ENCODE measurements around the gene CALN1.

DNA sequence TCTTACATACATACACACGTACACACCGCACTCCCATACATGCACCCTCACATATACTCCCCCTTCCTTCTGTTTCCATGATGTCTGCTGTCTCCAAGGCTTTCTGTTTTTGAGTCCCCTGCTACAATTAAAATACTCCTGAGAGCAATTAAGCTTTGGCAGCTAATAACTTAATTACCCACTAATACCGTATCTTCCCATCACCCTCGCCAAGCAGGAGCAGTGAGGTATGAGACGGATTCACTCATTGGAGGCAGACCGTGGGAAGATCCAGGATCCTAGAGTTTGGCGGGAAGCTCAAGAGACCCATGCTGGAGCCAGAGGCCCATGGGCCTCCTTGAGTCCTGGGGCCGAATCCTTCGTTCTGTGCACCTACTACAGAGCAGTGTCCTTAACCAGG, 1.7 kb upstream of the CALN1 start:
- TF ChIP-seq, protein P1, sequence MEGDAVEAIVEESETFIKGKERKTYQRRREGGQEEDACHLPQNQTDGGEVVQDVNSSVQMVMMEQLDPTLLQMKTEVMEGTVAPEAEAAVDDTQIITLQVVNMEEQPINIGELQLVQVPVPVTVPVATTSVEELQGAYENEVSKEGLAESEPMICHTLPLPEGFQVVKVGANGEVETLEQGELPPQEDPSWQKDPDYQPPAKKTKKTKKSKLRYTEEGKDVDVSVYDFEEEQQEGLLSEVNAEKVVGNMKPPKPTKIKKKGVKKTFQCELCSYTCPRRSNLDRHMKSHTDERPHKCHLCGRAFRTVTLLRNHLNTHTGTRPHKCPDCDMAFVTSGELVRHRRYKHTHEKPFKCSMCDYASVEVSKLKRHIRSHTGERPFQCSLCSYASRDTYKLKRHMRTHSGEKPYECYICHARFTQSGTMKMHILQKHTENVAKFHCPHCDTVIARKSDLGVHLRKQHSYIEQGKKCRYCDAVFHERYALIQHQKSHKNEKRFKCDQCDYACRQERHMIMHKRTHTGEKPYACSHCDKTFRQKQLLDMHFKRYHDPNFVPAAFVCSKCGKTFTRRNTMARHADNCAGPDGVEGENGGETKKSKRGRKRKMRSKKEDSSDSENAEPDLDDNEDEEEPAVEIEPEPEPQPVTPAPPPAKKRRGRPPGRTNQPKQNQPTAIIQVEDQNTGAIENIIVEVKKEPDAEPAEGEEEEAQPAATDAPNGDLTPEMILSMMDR (IDR thresholded peaks at IDR 0.05) = no peak
- TF ChIP-seq EP300 (IDR thresholded peaks at IDR 0.05) = no peak

All from gastroesophageal sphincter (tissue), 3 donors.